ENCODE data around the gene C20orf141. TPM values are rescaled to one million over a fixed set of nuclear protein-coding genes. Genes with fewer than 3 reads are reported as not detected.

Gene C20orf141
- total RNA-seq, 1 experiment from 2014 or later = not detected

DNA sequence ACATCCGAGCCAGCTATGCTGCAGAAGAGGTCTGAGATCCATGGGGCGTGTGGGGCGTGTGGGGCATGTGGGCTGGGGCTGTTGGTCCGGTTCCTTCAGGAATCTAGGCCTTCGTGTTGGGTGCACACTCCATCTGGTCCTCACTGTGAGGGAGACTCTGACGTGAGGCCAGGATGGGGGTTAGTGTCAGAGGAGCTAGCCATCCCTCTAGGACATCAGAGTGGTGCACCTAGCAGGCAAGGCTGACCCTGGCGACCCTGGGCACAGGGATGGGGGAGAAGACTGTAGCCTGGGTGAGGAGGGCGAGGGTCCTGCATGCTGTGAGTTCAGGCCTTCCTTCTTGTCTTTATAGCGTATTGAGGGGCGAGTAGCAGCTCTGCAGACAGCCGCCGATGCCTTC is 49.8 kb downstream of the C20orf141 start:
- Histone ChIP-seq H3K27ac (ENCODE audit: low read length) (no peak overlapping the region), H3K27me3 (ENCODE audit: low read length) (no peaks in the 10 kb centered on the region), H3K4me1 (ENCODE audit: low read length) (no peaks in the 10 kb centered on the region)

DNA sequence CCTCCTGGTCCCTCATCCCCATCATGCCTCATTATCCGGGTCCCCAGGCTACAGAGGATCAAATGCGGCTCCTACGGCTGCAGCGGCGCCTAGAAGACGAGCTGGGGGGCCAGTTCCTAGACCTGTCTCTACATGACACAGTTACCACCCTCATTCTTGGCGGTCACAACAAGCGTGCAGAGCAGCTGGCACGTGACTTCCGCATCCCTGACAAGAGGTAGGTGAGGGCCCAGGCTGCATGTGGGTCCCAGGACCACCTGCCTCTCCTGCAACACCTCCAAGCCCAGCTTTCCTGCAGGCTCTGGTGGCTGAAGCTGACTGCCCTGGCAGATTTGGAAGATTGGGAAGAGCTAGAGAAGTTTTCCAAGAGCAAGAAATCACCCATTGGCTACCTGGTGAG is 50.3 kb downstream of the C20orf141 start:
- Histone ChIP-seq H3K4me1 (ENCODE audit: low read length) (no peaks in the 10 kb centered on the region), H3K36me3 (ENCODE audit: insufficient read depth, low read length) (no peaks in the 10 kb centered on the region)
- DNase-seq = no peak

More for the DNA sequence above, 49.8 kb downstream of the C20orf141 start:
- Histone ChIP-seq H4K20me1 (ENCODE audit: insufficient read depth, low read depth, low read length) (no peaks in the 10 kb centered on the region), H3K36me3 (ENCODE audit: insufficient read depth, low read length) (no peaks in the 10 kb centered on the region), H3K9me2 (replicated peaks; ENCODE audit: insufficient read depth, low read length) (no peaks in the 10 kb centered on the region), H3K79me2 (ENCODE audit: low read length) (no peaks in the 10 kb centered on the region), H3K9ac (ENCODE audit: low read length) (no peak overlapping the region), H3K4me2 (ENCODE audit: low read depth, low read length, poor library complexity, severe bottlenecking) (no peak overlapping the region), H2AFZ (ENCODE audit: low read length) (no peak overlapping the region), H3K9me3 (ENCODE audit: low read length) (no peaks in the 10 kb centered on the region), H3K4me3 (ENCODE audit: low read length) (no peak overlapping the region)
- no peak for DNase-seq

More for the DNA sequence above, 50.3 kb downstream of the C20orf141 start:
- Histone ChIP-seq H3K4me3 (ENCODE audit: low read length) (no peak overlapping the region), H2AFZ (ENCODE audit: low read length) (no peak overlapping the region), H3K9ac (ENCODE audit: low read length) (no peak overlapping the region), H3K9me2 (replicated peaks; ENCODE audit: insufficient read depth, low read length) (no peaks in the 10 kb centered on the region), H3K9me3 (ENCODE audit: low read length) (no peaks in the 10 kb centered on the region), H3K4me2 (ENCODE audit: low read depth, low read length, poor library complexity, severe bottlenecking) (no peak overlapping the region), H3K27ac (ENCODE audit: low read length) (no peak overlapping the region), H3K79me2 (ENCODE audit: low read length) (no peaks in the 10 kb centered on the region), H3K27me3 (ENCODE audit: low read length) (no peaks in the 10 kb centered on the region), H4K20me1 (ENCODE audit: insufficient read depth, low read depth, low read length) (no peaks in the 10 kb centered on the region)

Other genes starting within 250 kb of the C20orf141 start
- 192 and 300 TPM in 2 replicates for gene NOP56, start 162.4 kb upstream of the C20orf141 start, total RNA-seq (2014; rRNA removed; shearing (Covaris generic); ENCODE audit: low replicate concordance)
- 83.7 and 129 TPM in 2 replicates for gene IDH3B, start 150.8 kb upstream of the C20orf141 start, total RNA-seq (2014; rRNA removed; shearing (Covaris generic); ENCODE audit: low replicate concordance)
- gene EBF4, start 122.2 kb upstream of the C20orf141 start, total RNA-seq (2014; rRNA removed; shearing (Covaris generic); ENCODE audit: low replicate concordance) = 6.5 and 12.8 TPM in 2 replicates
- gene CPXM1, start 14.4 kb upstream of the C20orf141 start, total RNA-seq (2014; rRNA removed; shearing (Covaris generic); ENCODE audit: low replicate concordance) = not detected in 2 replicates
- not detected in 2 replicates for gene TMEM239, start 1.4 kb downstream of the C20orf141 start, total RNA-seq (2014; rRNA removed; shearing (Covaris generic); ENCODE audit: low replicate concordance)
- 19.0 and 20.3 TPM in 2 replicates for gene PCED1A, start 25.7 kb downstream of the C20orf141 start, total RNA-seq (2014; rRNA removed; shearing (Covaris generic); ENCODE audit: low replicate concordance)
- 24.7 and 38.2 TPM in 2 replicates for gene VPS16, start 25.8 kb downstream of the C20orf141 start, total RNA-seq (2014; rRNA removed; shearing (Covaris generic); ENCODE audit: low replicate concordance)
- gene PTPRA, start 58.5 kb downstream of the C20orf141 start, total RNA-seq (2014; rRNA removed; shearing (Covaris generic); ENCODE audit: low replicate concordance) = 45.2 and 58.4 TPM in 2 replicates
- 0.52 and 2.7 TPM in 2 replicates for gene GNRH2, start 228.6 kb downstream of the C20orf141 start, total RNA-seq (2014; rRNA removed; shearing (Covaris generic); ENCODE audit: low replicate concordance)
- 66.5 and 109 TPM in 2 replicates for gene MRPS26, start 231.1 kb downstream of the C20orf141 start, total RNA-seq (2014; rRNA removed; shearing (Covaris generic); ENCODE audit: low replicate concordance)

Data from Karpas-422 (cell line).